Hepatocyte (in vitro differentiated cells): ENCODE measurements around the gene CRADD.

Source experiments
- EZH2 ChIP-seq: fragments of 200-600 bp; sonication (generic); IDR thresholded peaks from 2 replicates; pipeline ENCODE4 v1.6.1; 2016; ENCODE audit warnings: antibody characterized with exemption, mild to moderate bottlenecking, borderline replicate concordance
- EZH2phosphoT487 ChIP-seq: fragments of 200-600 bp; sonication (generic); IDR thresholded peaks from one replicate; pipeline ENCODE4 v1.6.1; 2018; ENCODE audit warnings: antibody characterized with exemption, mild to moderate bottlenecking, low read depth, moderate library complexity; ENCODE audit not compliant: unreplicated experiment, severe bottlenecking
- TF ChIP-seq, protein P1 (sequence below): fragments of 200-600 bp; sonication (generic); IDR thresholded peaks from 2 replicates; pipeline ENCODE4 v1.5.1; 2016; ENCODE audit warnings: antibody characterized with exemption, mild to moderate bottlenecking; ENCODE audit not compliant: poor library complexity

DNA sequence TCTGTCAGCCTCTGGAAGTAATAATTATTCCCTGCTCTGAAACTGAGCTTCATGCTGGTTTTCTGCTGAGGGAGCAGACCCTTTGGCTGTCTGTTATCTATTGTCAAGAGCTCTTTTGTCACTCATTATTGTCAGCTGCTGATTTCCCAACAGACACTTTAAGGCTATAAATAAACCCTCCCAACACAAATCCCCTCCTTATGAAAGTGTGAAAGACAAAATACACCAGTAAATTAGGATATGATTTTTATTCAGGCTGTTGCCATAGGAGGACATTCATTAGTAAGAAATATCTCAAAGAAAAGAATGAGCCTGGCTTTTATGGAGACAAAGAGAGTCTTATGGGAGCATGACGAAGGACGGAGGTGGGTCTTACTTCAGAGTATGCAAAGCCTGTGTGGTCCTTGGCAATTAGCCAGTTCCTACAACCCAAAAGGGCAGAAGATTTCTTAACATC, 180.8 kb downstream of the CRADD start:
- TF ChIP-seq, protein P1, sequence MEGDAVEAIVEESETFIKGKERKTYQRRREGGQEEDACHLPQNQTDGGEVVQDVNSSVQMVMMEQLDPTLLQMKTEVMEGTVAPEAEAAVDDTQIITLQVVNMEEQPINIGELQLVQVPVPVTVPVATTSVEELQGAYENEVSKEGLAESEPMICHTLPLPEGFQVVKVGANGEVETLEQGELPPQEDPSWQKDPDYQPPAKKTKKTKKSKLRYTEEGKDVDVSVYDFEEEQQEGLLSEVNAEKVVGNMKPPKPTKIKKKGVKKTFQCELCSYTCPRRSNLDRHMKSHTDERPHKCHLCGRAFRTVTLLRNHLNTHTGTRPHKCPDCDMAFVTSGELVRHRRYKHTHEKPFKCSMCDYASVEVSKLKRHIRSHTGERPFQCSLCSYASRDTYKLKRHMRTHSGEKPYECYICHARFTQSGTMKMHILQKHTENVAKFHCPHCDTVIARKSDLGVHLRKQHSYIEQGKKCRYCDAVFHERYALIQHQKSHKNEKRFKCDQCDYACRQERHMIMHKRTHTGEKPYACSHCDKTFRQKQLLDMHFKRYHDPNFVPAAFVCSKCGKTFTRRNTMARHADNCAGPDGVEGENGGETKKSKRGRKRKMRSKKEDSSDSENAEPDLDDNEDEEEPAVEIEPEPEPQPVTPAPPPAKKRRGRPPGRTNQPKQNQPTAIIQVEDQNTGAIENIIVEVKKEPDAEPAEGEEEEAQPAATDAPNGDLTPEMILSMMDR, result no peak
- TF ChIP-seq EZH2phosphoT487 (no peak), EZH2 (no peak)
